GM20000 (cell line): Measurements from ENCODE around the gene ZFAND3.

Experiments used
- DNase-seq: peaks from one replicate; pipeline ENCODE4 v3.0.0; 2012; ENCODE audit warnings: low spot score
- TF ChIP-seq, protein P1 (sequence below): IDR thresholded peaks from 2 replicates; pipeline ENCODE4 v1.5.1; 2012; ENCODE audit warnings: mild to moderate bottlenecking, control low read depth; ENCODE audit errors: extremely low read depth, missing control alignments

ZFAND3 gene

DNA sequence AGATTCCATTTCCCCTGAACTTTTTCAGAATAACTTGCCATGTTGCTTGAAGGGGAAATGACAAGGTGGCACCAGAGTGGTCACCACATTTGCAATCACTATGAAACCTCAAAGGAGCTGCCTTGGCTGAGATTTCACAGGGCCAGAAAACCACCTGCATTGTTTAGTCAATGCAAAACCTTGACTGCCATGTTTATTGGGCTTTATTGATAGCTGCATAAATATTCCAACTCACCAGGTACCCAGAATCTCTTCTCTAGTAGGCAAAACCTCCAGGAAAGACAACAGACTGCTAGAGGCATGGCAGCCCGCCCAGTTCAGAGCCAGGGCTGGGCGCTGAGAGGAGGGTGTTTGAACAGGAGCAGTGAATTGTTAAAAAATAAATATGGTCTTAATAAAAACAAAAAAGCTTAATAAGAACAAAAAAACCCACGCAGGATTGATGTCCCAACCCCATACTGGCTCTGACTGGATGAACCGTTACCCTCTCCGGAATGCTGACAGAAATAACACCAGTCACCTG is 375.6 kb downstream of the ZFAND3 start:
- DNase-seq = no peak
- TF ChIP-seq, protein P1, sequence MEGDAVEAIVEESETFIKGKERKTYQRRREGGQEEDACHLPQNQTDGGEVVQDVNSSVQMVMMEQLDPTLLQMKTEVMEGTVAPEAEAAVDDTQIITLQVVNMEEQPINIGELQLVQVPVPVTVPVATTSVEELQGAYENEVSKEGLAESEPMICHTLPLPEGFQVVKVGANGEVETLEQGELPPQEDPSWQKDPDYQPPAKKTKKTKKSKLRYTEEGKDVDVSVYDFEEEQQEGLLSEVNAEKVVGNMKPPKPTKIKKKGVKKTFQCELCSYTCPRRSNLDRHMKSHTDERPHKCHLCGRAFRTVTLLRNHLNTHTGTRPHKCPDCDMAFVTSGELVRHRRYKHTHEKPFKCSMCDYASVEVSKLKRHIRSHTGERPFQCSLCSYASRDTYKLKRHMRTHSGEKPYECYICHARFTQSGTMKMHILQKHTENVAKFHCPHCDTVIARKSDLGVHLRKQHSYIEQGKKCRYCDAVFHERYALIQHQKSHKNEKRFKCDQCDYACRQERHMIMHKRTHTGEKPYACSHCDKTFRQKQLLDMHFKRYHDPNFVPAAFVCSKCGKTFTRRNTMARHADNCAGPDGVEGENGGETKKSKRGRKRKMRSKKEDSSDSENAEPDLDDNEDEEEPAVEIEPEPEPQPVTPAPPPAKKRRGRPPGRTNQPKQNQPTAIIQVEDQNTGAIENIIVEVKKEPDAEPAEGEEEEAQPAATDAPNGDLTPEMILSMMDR = no peak

DNA sequence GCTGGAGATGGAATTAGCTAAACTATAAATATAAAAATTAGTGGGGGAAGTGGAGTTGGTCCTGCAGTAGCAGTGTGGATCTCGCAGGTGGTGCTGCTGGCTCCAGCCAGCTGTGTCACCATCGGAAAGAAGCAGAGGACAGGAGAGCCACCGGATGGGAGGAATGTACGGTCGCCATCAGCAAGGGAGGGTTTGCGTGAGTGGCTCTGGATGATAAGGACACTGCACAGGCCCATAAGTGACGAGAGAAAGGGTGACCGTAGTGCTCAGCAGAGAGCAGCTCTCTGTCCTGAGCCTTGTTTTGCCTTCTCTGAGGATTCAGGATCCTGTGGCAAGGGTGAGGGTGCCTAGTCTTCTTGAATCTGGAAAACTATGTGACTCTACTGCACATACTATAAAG is 378.7 kb downstream of the ZFAND3 start:
- TF ChIP-seq, protein P1 = no peak
- no peak for DNase-seq
